GM18868 (cell line): ENCODE data around the gene AGAP1.

Experiments used
- ATAC-seq: cut with Tn5 transposase; IDR thresholded peaks from one replicate; pipeline ENCODE4 v1.9.1; 2021; ENCODE audit warnings: mild to moderate bottlenecking, moderate library complexity; ENCODE audit not compliant: unreplicated experiment

Gene AGAP1

GRCh38 chr2:235605312-235606003 is 111.6 kb downstream of the AGAP1 start:
- no peak for ATAC-seq

- no peak for ATAC-seq
Observed at GRCh38 chr2:235606004-235606715, 112.3 kb downstream of the AGAP1 start.

GRCh38 chr2:235607546-235608199 is 113.8 kb downstream of the AGAP1 start:
- ATAC-seq, result no peak

- ATAC-seq, result no peak
Observed at GRCh38 chr2:235608200-235608887, 114.5 kb downstream of the AGAP1 start.

- ATAC-seq, result no peak
Observed at GRCh38 chr2:235609321-235609720, 115.5 kb downstream of the AGAP1 start.

GRCh38 chr2:235609746-235610145 is 115.9 kb downstream of the AGAP1 start:
- no peak for ATAC-seq

GRCh38 chr2:235610696-235611257 is 116.9 kb downstream of the AGAP1 start:
- ATAC-seq, result no peak

GRCh38 chr2:235611349-235611748 is 117.5 kb downstream of the AGAP1 start:
- ATAC-seq, result no peak

- ATAC-seq, result no peak
Observed at GRCh38 chr2:235611756-235612155, 117.9 kb downstream of the AGAP1 start.

- no peak for ATAC-seq
Observed at GRCh38 chr2:235612181-235612950, 118.5 kb downstream of the AGAP1 start.

GRCh38 chr2:235613649-235614048 is 119.8 kb downstream of the AGAP1 start:
- ATAC-seq, result no peak

- no peak for ATAC-seq
Observed at GRCh38 chr2:235614176-235614860, 120.5 kb downstream of the AGAP1 start.

GRCh38 chr2:235614900-235615712 is 121.3 kb downstream of the AGAP1 start:
- ATAC-seq, result no peak

- no peak for ATAC-seq
Observed at GRCh38 chr2:235616885-235617284, 123.0 kb downstream of the AGAP1 start.

- no peak for ATAC-seq
Observed at GRCh38 chr2:235618039-235618438, 124.2 kb downstream of the AGAP1 start.

GRCh38 chr2:235619544-235619943 is 125.7 kb downstream of the AGAP1 start:
- ATAC-seq, result no peak

- ATAC-seq, result no peak
Observed at GRCh38 chr2:235621736-235622135, 127.9 kb downstream of the AGAP1 start.

- ATAC-seq, result no peak
Observed at GRCh38 chr2:235623111-235623510, 129.3 kb downstream of the AGAP1 start.

- ATAC-seq, result no peak
Observed at GRCh38 chr2:235623752-235624151, 129.9 kb downstream of the AGAP1 start.
